A549 (cell line): ENCODE measurements around the gene WDR20.

Experiments
- EP300 ChIP-seq, 2 experiments: fragments of >200 bp; sonication (Bioruptor Twin); formaldehyde crosslinking; IDR thresholded peaks; 2 replicates in 1 of 2; 3 replicates in 1 of 2; pipeline ENCODE4 v1.6.1; 2016 to 2017
- MAX ChIP-seq: IDR thresholded peaks from 2 replicates; pipeline ENCODE4 v1.6.1; 2012
- MYC ChIP-seq: IDR thresholded peaks from 2 replicates; pipeline ENCODE4 v1.6.1; 2012; ENCODE audit warnings: mild to moderate bottlenecking, inconsistent platforms, low read length, improper control_type of control experiment, borderline replicate concordance
- POLR2A ChIP-seq: IDR thresholded peaks from 2 replicates; pipeline ENCODE4 v1.6.1; 2012; ENCODE audit warnings: mild to moderate bottlenecking, low read length
- SMC3 ChIP-seq: fragments of >200 bp; sonication (Bioruptor Twin); formaldehyde crosslinking; IDR thresholded peaks from 3 replicates; pipeline ENCODE4 v1.6.1; 2018; ENCODE audit warnings: inconsistent platforms
- ZC3H11A ChIP-seq: fragments of 450-650 bp; IDR thresholded peaks from 2 replicates; pipeline ENCODE4 v1.6.1; 2014; ENCODE audit warnings: antibody characterized with exemption, mild to moderate bottlenecking
- ZNF302 ChIP-seq: fragments of 250-450 bp; sonication (Bioruptor Pico); IDR thresholded peaks from 2 replicates; pipeline ENCODE4 v1.9.0; 2021; ENCODE audit warnings: inconsistent platforms, mild to moderate bottlenecking, moderate library complexity
- TF ChIP-seq, protein P1 (sequence below): fragments of >200 bp; sonication (Bioruptor Twin); formaldehyde crosslinking; IDR thresholded peaks from 3 replicates; pipeline ENCODE4 v1.5.1; 2016
- TF ChIP-seq, protein P2 (sequence below): IDR thresholded peaks from 2 replicates; pipeline ENCODE4 v1.6.1; 2012

DNA sequence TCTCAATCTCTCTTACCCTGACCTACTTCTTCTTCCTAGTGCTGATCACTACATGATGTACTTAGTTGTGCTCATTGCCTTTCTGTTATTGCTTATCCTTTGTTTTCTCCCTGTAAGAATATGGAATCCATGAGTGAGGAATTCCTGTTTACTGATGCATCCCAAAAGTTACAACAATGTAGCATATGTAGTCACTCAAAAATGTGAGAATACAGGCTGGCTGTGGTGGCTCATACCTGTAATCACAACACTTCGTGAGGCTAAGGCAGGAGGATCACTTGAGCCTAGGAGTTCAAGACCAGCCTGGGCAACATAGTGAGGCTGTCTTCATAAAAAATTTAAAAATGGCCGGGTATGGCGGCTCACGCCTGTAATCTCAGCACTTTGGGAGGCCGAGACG, 8.0 kb upstream of the WDR20 start:
- no peak for TF ChIP-seq POLR2A
- no peak for TF ChIP-seq SMC3
- no peak for TF ChIP-seq ZC3H11A
- TF ChIP-seq, protein P1, sequence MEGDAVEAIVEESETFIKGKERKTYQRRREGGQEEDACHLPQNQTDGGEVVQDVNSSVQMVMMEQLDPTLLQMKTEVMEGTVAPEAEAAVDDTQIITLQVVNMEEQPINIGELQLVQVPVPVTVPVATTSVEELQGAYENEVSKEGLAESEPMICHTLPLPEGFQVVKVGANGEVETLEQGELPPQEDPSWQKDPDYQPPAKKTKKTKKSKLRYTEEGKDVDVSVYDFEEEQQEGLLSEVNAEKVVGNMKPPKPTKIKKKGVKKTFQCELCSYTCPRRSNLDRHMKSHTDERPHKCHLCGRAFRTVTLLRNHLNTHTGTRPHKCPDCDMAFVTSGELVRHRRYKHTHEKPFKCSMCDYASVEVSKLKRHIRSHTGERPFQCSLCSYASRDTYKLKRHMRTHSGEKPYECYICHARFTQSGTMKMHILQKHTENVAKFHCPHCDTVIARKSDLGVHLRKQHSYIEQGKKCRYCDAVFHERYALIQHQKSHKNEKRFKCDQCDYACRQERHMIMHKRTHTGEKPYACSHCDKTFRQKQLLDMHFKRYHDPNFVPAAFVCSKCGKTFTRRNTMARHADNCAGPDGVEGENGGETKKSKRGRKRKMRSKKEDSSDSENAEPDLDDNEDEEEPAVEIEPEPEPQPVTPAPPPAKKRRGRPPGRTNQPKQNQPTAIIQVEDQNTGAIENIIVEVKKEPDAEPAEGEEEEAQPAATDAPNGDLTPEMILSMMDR: no peak
- no peak for TF ChIP-seq EP300 (IDR thresholded peaks at IDR 0.05)
- no peak for TF ChIP-seq MYC
- no peak for TF ChIP-seq ZNF302
- no peak for TF ChIP-seq MAX
- TF ChIP-seq, protein P2, sequence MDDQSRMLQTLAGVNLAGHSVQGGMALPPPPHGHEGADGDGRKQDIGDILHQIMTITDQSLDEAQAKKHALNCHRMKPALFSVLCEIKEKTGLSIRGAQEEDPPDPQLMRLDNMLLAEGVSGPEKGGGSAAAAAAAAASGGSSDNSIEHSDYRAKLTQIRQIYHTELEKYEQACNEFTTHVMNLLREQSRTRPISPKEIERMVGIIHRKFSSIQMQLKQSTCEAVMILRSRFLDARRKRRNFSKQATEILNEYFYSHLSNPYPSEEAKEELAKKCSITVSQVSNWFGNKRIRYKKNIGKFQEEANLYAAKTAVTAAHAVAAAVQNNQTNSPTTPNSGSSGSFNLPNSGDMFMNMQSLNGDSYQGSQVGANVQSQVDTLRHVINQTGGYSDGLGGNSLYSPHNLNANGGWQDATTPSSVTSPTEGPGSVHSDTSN: no peak
